GM18526 (cell line): ENCODE measurements around the gene BASP1.

ENCODE experiments used
- POLR2A ChIP-seq: IDR thresholded peaks from 3 replicates; pipeline ENCODE4 v1.6.1; 2011; ENCODE audit not compliant: insufficient read length; ENCODE audit errors: extremely low read depth

BASP1 gene

DNA sequence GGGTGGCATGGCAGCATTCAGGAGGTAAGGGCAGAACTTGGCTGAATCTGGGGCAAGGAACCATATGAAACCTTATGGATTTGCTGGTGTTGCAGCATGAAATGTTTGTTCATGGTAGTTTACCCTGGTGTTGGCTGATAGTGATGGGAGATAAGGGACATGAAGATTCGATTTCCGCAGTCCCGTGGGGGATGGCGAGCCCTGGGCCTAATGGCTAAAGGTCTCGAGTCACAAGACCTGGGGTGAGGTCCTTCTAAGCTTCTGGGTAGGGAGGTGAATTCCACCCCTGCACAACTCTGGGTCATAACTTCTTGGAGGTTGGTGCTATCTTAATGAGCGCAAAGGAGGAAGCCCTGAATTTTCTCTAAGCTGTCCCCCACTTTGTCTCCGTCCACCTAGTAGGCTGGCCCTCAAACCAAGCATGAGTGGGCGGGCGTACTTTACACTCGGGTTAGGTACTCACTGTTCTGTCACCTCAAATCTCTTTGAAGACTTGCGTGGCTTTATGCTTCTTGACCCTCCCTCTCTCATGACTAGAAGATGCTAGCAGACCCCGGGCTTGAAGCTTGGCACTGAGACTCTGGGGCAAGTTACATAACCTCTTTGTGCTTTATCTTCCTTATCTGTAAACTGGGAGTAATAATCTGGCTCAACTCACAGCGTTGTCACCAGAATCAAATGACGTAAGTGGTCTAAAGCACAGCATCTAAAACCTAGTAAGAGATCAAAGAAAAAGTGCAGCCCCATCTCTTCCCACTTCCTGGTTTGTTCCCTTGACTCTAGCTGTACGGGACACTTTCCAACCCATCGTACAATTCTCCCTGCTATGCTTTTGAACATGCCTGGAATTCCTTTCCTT is 72.5 kb downstream of the BASP1 start:
- TF ChIP-seq POLR2A: no peak

DNA sequence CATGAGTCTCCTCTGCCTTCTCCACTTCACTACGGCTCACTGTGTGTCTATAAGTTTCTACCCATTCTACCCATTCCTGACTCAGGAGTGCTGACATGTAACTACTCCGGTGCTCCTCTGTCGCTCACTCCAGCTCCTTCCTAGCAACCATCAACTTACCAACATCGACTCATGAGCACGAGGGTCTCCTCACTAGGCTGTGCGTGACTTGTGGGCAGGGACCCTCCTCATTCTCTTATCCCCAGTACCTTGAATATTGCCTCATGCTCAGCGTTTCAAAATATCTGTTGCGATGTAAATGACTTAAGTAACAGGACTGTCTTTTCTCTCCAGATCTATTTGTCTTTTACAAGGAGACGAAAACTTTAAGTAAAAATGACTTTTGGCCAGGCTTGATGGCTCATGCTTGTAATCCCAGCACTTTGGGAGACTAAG is 73.1 kb downstream of the BASP1 start:
- TF ChIP-seq POLR2A: no peak

DNA sequence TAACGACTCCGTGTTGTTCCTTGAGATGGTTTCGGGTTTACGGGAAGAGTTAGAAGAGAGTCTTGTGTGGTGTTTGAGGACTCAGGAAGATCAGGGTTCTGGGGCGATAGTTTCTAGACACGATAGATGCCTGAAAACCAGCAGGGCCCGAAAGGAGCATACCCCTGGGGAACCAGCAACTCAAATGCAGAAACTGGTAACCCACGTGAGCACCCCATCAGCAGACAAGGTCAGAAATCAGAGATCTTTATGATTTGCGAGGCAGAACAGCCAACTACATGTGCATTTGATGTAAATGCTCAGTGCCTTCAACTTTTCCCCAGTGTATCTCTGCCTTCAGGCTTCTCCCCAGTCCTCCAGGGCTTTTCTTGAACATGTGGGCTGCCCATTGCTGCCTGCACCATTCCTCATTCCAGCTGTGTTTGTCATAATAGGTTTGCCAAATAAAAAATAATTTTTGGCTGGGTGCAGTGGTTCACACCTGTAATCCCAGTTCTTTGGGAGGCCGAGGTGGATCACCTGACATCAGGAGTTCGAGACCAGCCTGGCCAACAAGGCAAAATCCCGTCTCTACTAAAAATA is 75.1 kb downstream of the BASP1 start:
- no peak for TF ChIP-seq POLR2A

DNA sequence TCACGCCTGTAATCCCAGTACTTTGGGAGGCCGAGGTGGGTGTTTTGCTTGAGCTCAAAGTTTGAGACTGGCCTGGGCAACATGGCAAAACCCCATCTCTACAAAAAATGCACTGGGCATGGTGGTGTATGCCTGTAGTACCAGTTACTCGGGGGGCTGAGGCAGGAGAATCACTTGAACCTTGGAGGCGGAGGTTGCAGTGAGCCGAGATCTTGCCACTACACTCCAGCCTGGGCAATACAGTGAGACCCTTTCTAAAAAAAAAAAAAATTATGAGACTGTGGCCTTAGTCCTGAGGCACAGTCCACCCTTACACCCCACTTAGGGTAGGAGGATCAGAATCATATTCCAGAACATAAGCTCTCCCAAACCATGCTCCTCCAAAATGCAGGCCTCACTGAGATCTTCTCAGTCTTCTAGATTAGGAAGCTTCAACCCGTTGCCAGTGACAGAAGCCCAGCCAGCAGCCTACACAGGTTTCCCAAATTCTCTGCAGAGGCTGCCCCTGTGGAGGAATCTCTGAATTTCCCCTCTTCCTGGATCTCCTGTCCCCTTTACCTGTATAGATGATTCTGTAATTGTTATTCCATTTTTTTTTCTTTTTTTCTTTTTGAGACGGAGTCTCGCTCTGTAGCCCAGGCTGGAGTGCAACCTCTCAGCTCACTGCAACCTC is 77.3 kb downstream of the BASP1 start:
- no peak for TF ChIP-seq POLR2A

DNA sequence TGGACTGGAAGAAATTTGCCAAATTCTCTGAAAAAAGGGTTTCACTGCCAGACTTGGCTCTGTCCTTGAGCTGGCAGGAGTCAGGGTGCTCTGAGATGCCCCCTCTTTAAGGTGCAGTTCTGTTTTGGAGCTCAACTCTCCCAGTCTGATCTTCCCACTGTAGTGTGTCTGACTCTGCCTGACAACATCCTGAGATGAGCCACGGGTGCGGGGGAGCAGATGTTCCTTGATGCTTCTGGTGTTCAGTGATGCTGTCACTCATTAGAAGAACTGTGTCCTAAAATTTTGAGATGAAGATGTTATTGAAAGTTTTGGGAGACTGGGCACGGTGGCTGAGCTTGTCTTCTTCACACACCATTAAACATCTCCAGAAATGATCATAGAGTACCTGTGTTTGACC is 78.2 kb downstream of the BASP1 start:
- TF ChIP-seq POLR2A: no peak

- no peak for TF ChIP-seq POLR2A
Measured at GRCh38 chr5:17302106-17302505, 84.7 kb downstream of the BASP1 start.

DNA sequence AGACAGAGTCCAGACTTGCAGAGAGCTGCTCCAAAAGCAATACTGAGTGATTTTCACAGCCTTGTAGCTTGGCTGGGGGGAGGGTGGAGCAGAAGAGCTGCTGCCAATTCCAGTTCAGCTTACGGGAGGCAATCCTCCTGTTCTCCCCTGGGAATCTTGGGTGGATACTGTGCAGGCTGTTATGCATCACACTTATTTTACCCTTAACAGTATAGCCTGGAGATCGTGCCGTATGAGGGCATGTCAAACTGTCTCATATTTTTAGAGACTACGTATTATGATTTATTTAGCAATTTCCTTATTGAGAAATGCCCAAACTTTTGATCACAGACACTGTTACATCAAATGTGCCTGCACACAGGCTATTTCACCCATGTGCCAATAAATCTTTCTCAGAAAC is 85.2 kb downstream of the BASP1 start:
- TF ChIP-seq POLR2A: no peak

GRCh38 chr5:17304282-17304681 is 86.9 kb downstream of the BASP1 start:
- TF ChIP-seq POLR2A: no peak

DNA sequence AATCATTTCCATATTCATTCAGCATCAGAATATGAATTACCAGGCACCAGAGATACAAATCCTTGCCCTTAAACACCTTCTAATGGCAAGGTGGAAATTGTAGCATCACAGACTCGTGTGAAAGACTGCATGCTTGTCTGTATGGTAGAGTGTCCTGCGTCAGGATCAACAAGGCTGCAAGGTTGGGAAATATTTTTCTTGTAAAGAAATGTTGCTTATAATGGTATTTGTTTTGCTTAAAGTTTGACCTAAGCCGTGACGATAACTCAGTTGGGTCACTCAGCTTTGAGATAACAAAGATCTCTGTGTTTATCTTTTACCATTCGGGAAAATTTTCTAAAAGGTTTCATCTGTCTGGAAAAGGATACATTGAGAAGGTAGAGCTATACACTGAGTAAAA is 87.6 kb downstream of the BASP1 start:
- no peak for TF ChIP-seq POLR2A

DNA sequence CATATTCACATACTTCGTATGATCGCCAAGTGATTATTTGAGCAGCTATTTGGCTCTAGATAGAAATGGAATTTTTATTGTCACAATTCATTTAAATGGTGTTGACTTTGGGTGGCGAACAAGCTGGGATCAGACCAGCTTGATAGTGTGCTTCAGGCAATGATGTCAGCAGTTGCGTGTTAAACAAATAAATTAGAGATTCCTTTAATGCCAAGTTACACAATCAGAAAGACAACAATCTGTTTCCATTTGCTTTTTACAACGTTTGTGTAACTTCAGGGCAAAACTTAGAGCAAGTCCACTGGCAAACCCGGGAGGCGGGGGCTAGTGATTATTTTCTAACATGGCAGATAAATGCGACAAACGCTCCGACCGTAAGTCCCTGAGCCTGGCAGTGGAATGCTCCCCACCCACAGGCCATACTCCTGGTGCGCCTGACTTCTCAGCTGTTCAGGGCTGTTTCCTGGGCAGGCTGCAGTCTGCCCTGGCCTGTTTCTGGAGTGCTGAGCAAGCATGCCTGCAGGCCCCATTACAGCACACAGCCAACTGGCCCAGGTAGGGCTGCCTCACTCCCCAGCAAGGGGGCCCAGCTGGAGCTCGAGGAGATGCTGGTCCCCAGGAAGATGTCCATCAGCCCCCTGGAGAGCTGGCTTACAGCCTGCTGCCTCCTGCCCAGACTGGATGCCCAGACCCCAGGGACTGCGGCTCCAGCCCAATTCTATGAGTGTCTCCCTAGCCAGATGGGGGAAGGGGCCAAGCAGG is 88.7 kb downstream of the BASP1 start:
- TF ChIP-seq POLR2A: no peak

- no peak for TF ChIP-seq POLR2A
Measured at GRCh38 chr5:17306726-17307091, 89.3 kb downstream of the BASP1 start.

DNA sequence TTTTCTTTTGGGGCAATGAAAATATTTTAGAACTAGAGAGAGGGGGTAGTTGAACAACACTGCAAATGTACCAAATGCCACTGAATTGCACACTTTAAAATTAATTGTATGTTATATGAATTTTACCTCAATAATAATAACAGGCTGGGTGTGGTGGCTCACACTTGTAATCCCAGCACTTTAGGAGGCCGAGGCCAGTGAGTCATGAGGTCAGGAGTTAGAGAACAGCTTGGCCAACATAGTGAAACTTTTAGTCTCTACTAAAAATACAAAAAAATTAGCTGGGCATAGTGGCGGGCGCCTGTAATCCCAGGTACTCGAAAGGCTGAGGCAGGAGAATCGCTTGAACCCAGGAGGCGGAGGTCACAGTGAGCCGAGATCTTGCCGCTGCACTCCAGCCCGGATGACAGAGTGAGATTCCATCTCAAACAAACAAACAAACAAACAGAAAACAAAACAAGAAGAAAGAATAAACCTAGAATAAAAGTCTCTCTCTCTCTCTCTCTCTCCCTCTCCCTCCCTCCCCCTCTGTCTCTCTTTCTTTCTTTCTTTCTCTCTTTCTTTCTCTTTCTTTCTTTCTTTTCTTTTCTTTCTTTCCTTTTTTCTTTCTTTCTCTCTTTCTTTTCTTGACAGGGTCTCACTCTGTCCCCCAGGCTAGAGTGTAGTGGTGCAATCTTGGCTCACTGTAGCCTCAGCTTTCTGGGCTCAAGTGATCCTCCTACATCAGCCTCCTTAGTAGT is 91.1 kb downstream of the BASP1 start:
- TF ChIP-seq POLR2A: no peak

GRCh38 chr5:17309462-17309861 is 92.0 kb downstream of the BASP1 start:
- no peak for TF ChIP-seq POLR2A

- no peak for TF ChIP-seq POLR2A
Measured at GRCh38 chr5:17312358-17312757, 94.9 kb downstream of the BASP1 start.

DNA sequence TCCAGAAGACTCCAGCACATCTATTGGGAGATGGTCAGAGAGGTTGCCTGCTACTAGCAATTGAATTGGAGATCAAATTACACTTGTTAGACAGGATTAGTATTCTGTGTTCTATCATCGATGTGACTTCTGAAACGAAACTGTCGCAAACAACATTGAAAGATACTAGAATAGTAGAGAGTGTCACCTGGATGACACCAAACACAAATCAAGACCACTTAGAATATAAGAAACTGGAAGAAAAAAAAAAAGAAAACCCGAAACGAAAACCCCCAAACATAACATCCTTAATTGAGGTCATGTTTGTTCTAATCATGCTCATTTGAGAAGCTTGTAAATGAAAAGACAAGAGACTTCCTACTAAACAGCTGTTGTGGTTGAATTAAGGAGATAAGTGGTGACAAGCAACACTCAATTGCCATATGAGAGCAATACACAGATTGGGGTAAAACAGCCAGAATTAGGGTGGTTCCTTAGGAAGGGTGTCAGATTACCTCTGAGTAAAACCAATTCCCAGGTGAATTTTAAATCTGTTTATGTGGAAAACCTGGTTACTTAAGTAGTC is 97.6 kb downstream of the BASP1 start:
- no peak for TF ChIP-seq POLR2A

- TF ChIP-seq POLR2A: no peak
Measured at GRCh38 chr5:17315710-17316221, 98.3 kb downstream of the BASP1 start.
